Esophagus muscularis mucosa (tissue), 4 donors: ENCODE data around the gene LRRC4C. TPM values are rescaled to one million over a fixed set of nuclear protein-coding genes. Genes with fewer than 3 reads are reported as not detected.
"Not testable (repeated sequence)": the region's sequence is repeated elsewhere in the genome, so short reads cannot be mapped to it uniquely, and the experiment has no call there.

Source experiments
- DNase-seq: peaks from one replicate; pipeline ENCODE4 v3.0.0-alpha.2; 2017; ENCODE audit errors: extremely low spot score
- H3K27ac ChIP-seq, 4 donors: fragments of 200-600 bp; sonication (generic); replicated peaks in 1 of 4; 1 replicate in 3 of 4; 2 replicates in 1 of 4; pipeline ENCODE4 v1.5.1; 2016 to 2019; ENCODE audit warnings: mild to moderate bottlenecking in 1 of 4
- H3K27me3 ChIP-seq, 4 donors: fragments of 200-600 bp; sonication (generic); one replicate each; pipeline versions ENCODE4 v1.5.1 to v1.6.0; 2016 to 2019
- H3K36me3 ChIP-seq, 4 donors: fragments of 200-600 bp; sonication (generic); one replicate each; pipeline ENCODE4 v1.5.1; 2016 to 2019
- H3K4me1 ChIP-seq, 4 donors: fragments of 200-600 bp; sonication (generic); one replicate each; pipeline ENCODE4 v1.5.1; 2016 to 2019
- H3K4me3 ChIP-seq, 4 donors: fragments of 200-600 bp; sonication (generic); 1 replicate in 2 of 4; 2 replicates in 2 of 4; pipeline ENCODE4 v1.5.1; 2016 to 2019; ENCODE audit warnings: mild to moderate bottlenecking in 4 of 4, moderate library complexity in 1 of 4
- H3K9me3 ChIP-seq, 4 donors: fragments of 200-600 bp; sonication (generic); 1 replicate in 3 of 4; 2 replicates in 1 of 4; pipeline ENCODE4 v1.5.1; 2016 to 2019
- EP300 ChIP-seq: sonication (generic); formaldehyde crosslinking; IDR thresholded peaks from one replicate; pipeline ENCODE4 v1.6.1; 2017; ENCODE audit warnings: antibody characterized with exemption
- POLR2A ChIP-seq: fragments of 450-650 bp; IDR thresholded peaks from one replicate; pipeline ENCODE4 v1.6.1; 2017; ENCODE audit warnings: antibody characterized with exemption, moderate library complexity, mild to moderate bottlenecking, low read depth
- POLR2AphosphoS5 ChIP-seq, 2 donors: sonication (generic); formaldehyde crosslinking; IDR thresholded peaks; one replicate each; pipeline ENCODE4 v1.6.1; 2017; ENCODE audit warnings: antibody characterized with exemption in 2 of 2
- WGBS: methylation state at CpG from one replicate; pipeline ENCODE4 v1.1.5; 2018; 5-methylcytosine and 5-hydroxymethylcytosine counted together
- intact Hi-C: fragments of 100-400 bp; cut with DNase I; formaldehyde crosslinking; loops from one replicate; pipeline ENCODE4 v1.15.1; 2023
- total RNA-seq, 4 donors: library from RNA; depleted of rRNA; stranded (reverse); fragments of >200 nt; gene quantifications; one replicate each; pipeline versions ENCODE4 v1.1.0 to v1.2.1, GENCODE V29; 2016
- TF ChIP-seq, protein P1 (sequence below), 3 experiments: fragments of 200-600 bp in 2 of 3; fragments of 450-650 bp in 1 of 3; sonication (generic) in 2 of 3; IDR thresholded peaks; one replicate each; pipeline ENCODE4 v1.5.1; 2017 to 2019; ENCODE audit warnings: antibody characterized with exemption in 3 of 3, mild to moderate bottlenecking in 2 of 3, moderate library complexity in 1 of 3

The LRRC4C gene
- total RNA-seq, 4 donors from 2014 or later, result 1.2 to 4.0 (median 2.2) TPM

DNA sequence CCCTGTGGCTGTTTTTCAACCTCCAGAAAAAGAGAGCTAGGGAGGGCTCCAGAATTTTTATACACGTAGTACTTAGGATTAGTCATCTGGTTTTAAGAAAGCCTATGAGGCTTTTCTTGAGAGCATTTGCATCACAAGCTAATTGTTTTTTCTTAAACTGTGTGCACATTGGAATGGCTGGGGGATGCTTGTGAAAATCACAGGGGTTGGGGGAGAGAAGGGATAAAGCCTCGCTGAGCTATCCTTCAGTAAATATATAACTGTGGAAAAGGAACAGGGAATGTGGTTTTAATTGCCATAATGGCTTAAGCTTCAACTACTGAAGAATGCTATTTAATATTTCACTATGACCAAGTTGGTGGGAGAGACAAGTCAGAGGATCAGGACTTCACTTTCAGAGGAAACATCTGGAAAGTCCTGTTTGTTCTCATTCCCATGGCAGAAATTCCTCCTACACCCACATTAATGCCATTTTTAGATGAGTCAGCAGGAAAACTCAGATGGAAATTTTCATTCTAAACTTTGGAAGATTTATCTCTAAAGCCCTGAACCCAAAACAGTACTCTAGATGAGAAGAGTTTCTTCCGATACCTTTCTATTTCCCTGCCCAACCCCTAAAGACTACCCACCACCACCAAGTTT lies 591.3 kb downstream of the LRRC4C start:
- WGBS, result 55% methylated on average over 3 of the region's 3 CpGs
- Histone ChIP-seq H3K4me1 (no peaks in the 10 kb centered on the region), H3K9me3 (no peaks in the 10 kb centered on the region), H3K27me3 (no peaks in the 10 kb centered on the region), H3K36me3 (no peaks in the 10 kb centered on the region), H3K4me3 (no peak overlapping the region), H3K27ac (no peak overlapping the region)
- TF ChIP-seq POLR2AphosphoS5 (IDR thresholded peaks at IDR 0.05) (no peak), POLR2A (no peak), EP300 (no peak)
- TF ChIP-seq, protein P1, sequence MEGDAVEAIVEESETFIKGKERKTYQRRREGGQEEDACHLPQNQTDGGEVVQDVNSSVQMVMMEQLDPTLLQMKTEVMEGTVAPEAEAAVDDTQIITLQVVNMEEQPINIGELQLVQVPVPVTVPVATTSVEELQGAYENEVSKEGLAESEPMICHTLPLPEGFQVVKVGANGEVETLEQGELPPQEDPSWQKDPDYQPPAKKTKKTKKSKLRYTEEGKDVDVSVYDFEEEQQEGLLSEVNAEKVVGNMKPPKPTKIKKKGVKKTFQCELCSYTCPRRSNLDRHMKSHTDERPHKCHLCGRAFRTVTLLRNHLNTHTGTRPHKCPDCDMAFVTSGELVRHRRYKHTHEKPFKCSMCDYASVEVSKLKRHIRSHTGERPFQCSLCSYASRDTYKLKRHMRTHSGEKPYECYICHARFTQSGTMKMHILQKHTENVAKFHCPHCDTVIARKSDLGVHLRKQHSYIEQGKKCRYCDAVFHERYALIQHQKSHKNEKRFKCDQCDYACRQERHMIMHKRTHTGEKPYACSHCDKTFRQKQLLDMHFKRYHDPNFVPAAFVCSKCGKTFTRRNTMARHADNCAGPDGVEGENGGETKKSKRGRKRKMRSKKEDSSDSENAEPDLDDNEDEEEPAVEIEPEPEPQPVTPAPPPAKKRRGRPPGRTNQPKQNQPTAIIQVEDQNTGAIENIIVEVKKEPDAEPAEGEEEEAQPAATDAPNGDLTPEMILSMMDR (IDR thresholded peaks at IDR 0.05), result no peak
- intact Hi-C loops, result no loop called here
- no peak for DNase-seq

DNA sequence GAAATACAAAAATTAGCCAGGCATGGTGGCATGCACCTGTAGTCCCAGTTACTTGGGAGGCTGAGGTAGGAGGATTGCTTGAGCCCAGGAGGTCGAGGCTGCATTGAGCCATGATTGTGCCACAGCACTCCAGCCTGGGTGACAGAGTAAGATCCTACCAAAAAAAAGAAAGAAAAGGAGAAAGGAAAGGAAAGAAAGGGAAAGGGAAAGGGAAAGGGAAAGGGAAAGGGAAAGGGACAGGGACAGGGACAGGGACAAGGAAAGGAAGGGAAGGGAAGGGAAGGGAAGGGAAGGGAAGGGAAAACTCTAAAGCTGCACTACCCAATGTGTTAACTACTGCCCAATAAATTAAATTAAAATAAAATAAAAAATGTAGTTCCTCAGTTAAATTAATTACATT lies 601.7 kb downstream of the LRRC4C start:
- 73% methylated on average over 1 of the region's 1 CpG for WGBS
- H3K36me3 ChIP-seq, H3K27me3 ChIP-seq, intact Hi-C loops, H3K4me1 ChIP-seq, DNase-seq, H3K4me3 ChIP-seq, H3K9me3 ChIP-seq, H3K27ac ChIP-seq: not testable (repeated sequence)

DNA sequence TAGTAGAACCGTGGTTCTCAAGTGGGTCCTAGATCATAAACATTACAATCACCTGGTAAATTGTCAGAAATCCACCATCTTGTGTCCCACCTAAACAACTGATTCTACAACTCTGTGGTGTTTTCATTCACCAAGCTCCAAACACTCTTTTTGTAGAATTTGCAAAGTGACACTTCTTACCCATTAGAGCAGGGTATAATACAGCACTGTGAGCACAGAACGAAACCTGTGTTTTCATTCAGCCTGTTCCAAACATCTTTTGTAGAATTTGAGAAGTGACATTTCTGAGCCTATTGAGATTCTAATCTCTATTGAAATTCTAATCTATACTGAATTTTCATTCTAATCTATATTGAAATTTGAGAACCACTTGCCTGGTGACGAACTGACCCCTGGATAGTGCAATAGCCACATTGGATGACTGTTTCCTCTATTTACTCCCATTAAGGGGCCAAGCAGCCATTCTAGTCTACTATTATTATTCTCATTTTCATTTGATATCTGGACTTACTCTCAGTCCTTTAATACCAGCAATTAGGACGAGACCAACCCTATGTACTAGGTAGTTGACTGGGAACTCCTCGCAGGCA lies 616.6 kb downstream of the LRRC4C start:
- TF ChIP-seq, protein P1 (IDR thresholded peaks at IDR 0.05), result no peak
- TF ChIP-seq EP300, result no peak
- no peak for TF ChIP-seq POLR2A
- no peak for TF ChIP-seq POLR2AphosphoS5 (IDR thresholded peaks at IDR 0.05)
- Histone ChIP-seq H3K27me3 (no peaks in the 10 kb centered on the region), H3K9me3 (peaks cover 0 to 6% (median 0%) of the 10 kb centered on the region in 4 donors), H3K4me1 (no peaks in the 10 kb centered on the region), H3K27ac (no peak overlapping the region), H3K36me3 (no peaks in the 10 kb centered on the region), H3K4me3 (no peak overlapping the region)
- DNase-seq, result no peak
- intact Hi-C loops, result no loop called here
- WGBS, result 80% methylated on average over 5 of the region's 5 CpGs

DNA sequence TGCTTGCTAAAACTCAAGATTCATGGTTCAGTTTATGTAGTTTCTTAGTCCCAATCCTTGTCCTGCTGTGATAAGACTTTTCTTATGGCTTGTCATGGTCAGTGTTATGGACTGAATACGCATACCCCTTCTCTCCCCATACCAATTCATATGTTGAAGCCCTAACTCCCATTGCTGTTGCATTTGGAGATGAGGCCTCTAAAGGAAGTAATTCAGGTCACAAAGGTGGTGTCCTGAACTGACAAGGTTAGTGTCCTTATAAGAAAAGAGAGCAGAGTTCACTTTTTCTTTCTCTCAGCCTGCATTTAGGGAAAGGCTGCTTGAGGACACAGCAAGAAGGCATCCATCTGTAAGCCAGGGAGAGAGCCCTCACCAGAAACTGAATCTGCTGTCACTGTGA lies 618.2 kb downstream of the LRRC4C start:
- no peak for DNase-seq
- H3K4me3 ChIP-seq, result no peak overlapping the region
- TF ChIP-seq POLR2A (no peak), POLR2AphosphoS5 (IDR thresholded peaks at IDR 0.05) (no peak), EP300 (no peak)
- TF ChIP-seq, protein P1 (IDR thresholded peaks at IDR 0.05), result no peak
- 81% methylated on average over 1 of the region's 1 CpG for WGBS
- H3K4me1 ChIP-seq, result no peaks in the 10 kb centered on the region
- intact Hi-C loops, result no loop called here
- no peaks in the 10 kb centered on the region for H3K27me3 ChIP-seq
- H3K36me3 ChIP-seq, result no peaks in the 10 kb centered on the region
- H3K9me3 ChIP-seq, result peaks cover 0 to 6% (median 0%) of the 10 kb centered on the region in 4 donors
- no peak overlapping the region for H3K27ac ChIP-seq

DNA sequence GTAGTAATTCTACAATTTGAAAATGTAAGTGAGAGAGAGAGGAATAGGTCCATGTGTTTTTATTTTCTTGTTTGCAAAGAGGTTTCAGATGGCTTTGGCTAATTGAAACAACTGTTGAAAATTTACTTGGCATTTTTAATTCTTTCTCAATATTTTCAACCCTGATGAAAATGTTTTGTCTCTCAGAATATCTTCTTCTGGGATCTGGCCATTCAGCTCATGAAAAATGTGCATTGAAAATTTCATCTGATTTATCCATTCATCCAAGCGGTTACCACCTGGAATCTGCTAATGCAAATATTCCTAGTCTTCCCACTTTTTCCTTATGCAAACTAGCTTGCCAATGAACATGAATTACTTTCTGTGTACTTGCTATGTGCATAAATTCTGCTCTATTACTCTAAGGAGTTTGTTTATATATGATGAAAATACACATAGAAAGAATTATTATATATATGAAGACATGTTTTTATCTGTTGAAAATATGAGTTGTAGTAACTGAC lies 621.2 kb downstream of the LRRC4C start:
- Histone ChIP-seq H3K36me3 (no peaks in the 10 kb centered on the region), H3K9me3 (peaks cover 0 to 6% (median 0%) of the 10 kb centered on the region in 4 donors), H3K27ac (no peak overlapping the region), H3K4me1 (no peaks in the 10 kb centered on the region), H3K27me3 (no peaks in the 10 kb centered on the region), H3K4me3 (no peak overlapping the region)
- WGBS, result 81% methylated on average over 1 of the region's 1 CpG
- TF ChIP-seq, protein P1 (IDR thresholded peaks at IDR 0.05), result no peak
- TF ChIP-seq EP300 (no peak), POLR2AphosphoS5 (IDR thresholded peaks at IDR 0.05) (no peak), POLR2A (no peak)
- DNase-seq, result no peak
- intact Hi-C loops, result no loop called here
